Measurements from ENCODE around the gene MADCAM1. TPM values are rescaled to one million over a fixed set of nuclear protein-coding genes. Genes with fewer than 3 reads are reported as not detected.
A peak's percentile ranks its signal among the peaks of the same experiment; 100 is the strongest.

MADCAM1 gene
- total and polyA plus RNA-seq, 4 donors: 0.24 to 4.4 (median 0.61) TPM

DNA sequence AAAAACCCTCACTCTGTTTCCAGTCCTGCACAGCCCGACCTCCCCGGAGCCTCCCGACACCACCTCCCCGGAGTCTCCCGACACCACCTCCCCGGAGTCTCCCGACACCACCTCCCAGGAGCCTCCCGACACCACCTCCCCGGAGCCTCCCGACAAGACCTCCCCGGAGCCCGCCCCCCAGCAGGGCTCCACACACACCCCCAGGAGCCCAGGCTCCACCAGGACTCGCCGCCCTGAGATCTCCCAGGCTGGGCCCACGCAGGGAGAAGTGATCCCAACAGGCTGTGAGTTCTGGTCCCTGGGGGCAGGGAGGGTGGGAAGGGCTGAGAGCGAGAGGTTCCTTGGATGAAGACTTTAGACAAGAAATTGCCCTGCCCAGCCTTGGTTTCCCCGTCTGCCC, 5.4 kb downstream of the MADCAM1 start:
- no peak overlapping the region for H3K27ac ChIP-seq (ENCODE audit: low read depth in 1 of 2, low read length in 1 of 2)
- no peak overlapping the region for H3K4me3 ChIP-seq
- no peak for TF ChIP-seq CTCF (IDR thresholded peaks at IDR 0.05; ENCODE audit: control extremely low read depth, extremely low read depth)
- WGBS, 2 donors: 81 to 90% methylated on average over 17 of the region's 17 CpGs
- H3K4me1 ChIP-seq (ENCODE audit: control insufficient read depth in 5 of 5, insufficient read depth in 5 of 5, low read length in 5 of 5): peaks cover 0 to 9% (median 0%) of the 10 kb centered on the region in 5 donors
- DNase-seq: no peak
- no peaks in the 10 kb centered on the region for H3K36me3 ChIP-seq (ENCODE audit: control insufficient read depth in 4 of 4, insufficient read depth in 4 of 4, low read length in 4 of 4)
- ATAC-seq (ENCODE audit: insufficient read depth, low FRiP score): no peak
- H3K9me3 ChIP-seq (ENCODE audit: control insufficient read depth in 4 of 4, insufficient read depth in 3 of 4, low read length in 3 of 4): peaks cover 0 to 3% (median 0%) of the 10 kb centered on the region in 4 donors
- no peak overlapping the region for H3K9ac ChIP-seq (ENCODE audit: insufficient read depth in 1 of 2, low read length in 2 of 2)
- peaks cover 0 to 21% (median 13%) of the 10 kb centered on the region in 3 donors for H3K27me3 ChIP-seq (ENCODE audit: control insufficient read depth in 3 of 3, insufficient read depth in 3 of 3, low read length in 2 of 3)

- TF ChIP-seq CTCF (IDR thresholded peaks at IDR 0.05; ENCODE audit: control extremely low read depth, extremely low read depth): no peak
- Histone ChIP-seq H3K27ac (ENCODE audit: low read depth in 1 of 2, low read length in 1 of 2) (no peak overlapping the region), H3K27me3 (ENCODE audit: control insufficient read depth in 3 of 3, insufficient read depth in 3 of 3, low read length in 2 of 3) (peaks cover 0 to 4% (median 3%) of the 10 kb centered on the region in 3 donors), H3K4me3 (no peak overlapping the region), H3K4me1 (ENCODE audit: control insufficient read depth in 5 of 5, insufficient read depth in 5 of 5, low read length in 5 of 5) (peaks cover 0 to 15% (median 5%) of the 10 kb centered on the region in 5 donors), H3K9ac (ENCODE audit: insufficient read depth in 1 of 2, low read length in 2 of 2) (no peak overlapping the region), H3K36me3 (ENCODE audit: control insufficient read depth in 4 of 4, insufficient read depth in 4 of 4, low read length in 4 of 4) (peaks cover 0 to 6% (median under 1%) of the 10 kb centered on the region in 4 donors), H3K9me3 (ENCODE audit: control insufficient read depth in 4 of 4, insufficient read depth in 3 of 4, low read length in 3 of 4) (no peaks in the 10 kb centered on the region)
- DNase-seq (no peak), ATAC-seq (ENCODE audit: insufficient read depth, low FRiP score) (no peak)
- 91 to 94% methylated on average over 14 of the region's 14 CpGs for WGBS, 2 donors
Observed at GRCh38 chr19:504616-505015, 8.3 kb downstream of the MADCAM1 start.

GRCh38 chr19:506404-507285, 10.4 kb downstream of the MADCAM1 start:
- Histone ChIP-seq H3K9ac (ENCODE audit: insufficient read depth in 1 of 2, low read length in 2 of 2) (peak overlapping the region; percentile 63 to 66), H3K27me3 (ENCODE audit: control insufficient read depth in 3 of 3, insufficient read depth in 3 of 3, low read length in 2 of 3) (no peaks in the 10 kb centered on the region), H3K4me3 (peak overlapping the region; percentile 38), H3K27ac (ENCODE audit: low read depth in 1 of 2, low read length in 1 of 2) (peak overlapping the region; percentile 92 to 98), H3K9me3 (ENCODE audit: control insufficient read depth in 4 of 4, insufficient read depth in 3 of 4, low read length in 3 of 4) (no peaks in the 10 kb centered on the region), H3K4me1 (ENCODE audit: control insufficient read depth in 5 of 5, insufficient read depth in 5 of 5, low read length in 5 of 5) (peaks cover 0 to 21% (median 5%) of the 10 kb centered on the region in 5 donors), H3K36me3 (ENCODE audit: control insufficient read depth in 4 of 4, insufficient read depth in 4 of 4, low read length in 4 of 4) (peaks cover 0 to 6% (median 2%) of the 10 kb centered on the region in 4 donors)
- 3 to 4% methylated on average over 46 to 48 of the region's 48 CpGs for WGBS, 2 donors
- DNase-seq: peak; percentile 100
- peak; percentile 91 for TF ChIP-seq CTCF (IDR thresholded peaks at IDR 0.05; ENCODE audit: control extremely low read depth, extremely low read depth)
- peak; percentile 86 for ATAC-seq (ENCODE audit: insufficient read depth, low FRiP score)
